HS-27A (cell line): ENCODE data around the gene OARD1.

ENCODE experiments used
- DNase-seq: peaks from one replicate; pipeline ENCODE4 v3.0.0-alpha.2; 2012; ENCODE audit warnings: low read depth, missing footprints

OARD1 gene

GRCh38 chr6:41047745-41048732, 24.1 kb downstream of the OARD1 start:
- DNase-seq: no peak

DNA sequence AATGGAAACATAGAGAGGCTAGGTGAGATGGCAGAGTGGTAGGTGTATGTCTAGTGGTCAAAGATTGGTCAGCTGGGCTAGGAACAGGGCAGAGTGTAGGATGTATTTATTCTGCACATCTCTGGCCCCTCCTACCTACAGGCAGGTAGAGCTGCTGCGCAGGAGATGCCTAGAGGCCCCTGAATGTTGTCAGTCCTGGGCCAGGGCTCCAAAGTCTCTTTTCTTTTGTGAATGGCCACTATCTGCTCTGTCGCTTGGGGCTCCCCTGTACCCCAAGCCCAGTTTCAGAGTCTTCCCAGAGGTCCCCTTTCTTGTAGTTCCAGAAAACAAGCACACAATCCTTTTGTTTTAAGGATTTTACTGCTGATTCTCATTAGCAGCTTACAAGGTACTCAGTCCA, 24.9 kb downstream of the OARD1 start:
- no peak for DNase-seq

DNA sequence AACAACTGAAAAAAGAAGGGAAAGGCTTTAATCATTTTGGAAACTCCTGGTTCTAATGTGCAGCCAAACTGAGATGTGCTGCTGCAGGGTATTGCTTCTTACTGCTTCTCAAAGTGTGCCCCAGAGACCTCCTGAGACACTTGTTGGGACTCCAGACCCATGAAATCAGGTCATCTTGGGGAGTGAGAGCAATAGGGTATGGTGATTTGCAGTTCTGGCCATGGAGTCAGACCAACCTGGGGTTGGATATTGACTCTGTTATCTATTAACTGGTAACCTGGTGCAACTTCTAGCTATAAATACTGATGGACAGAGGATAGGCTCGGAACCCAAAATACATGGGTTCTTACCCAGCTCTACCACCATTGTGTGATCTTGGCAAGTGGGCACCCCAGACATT, 26.1 kb downstream of the OARD1 start:
- no peak for DNase-seq

GRCh38 chr6:41045664-41046063, 26.5 kb downstream of the OARD1 start:
- no peak for DNase-seq

GRCh38 chr6:41043151-41043550, 29.0 kb downstream of the OARD1 start:
- DNase-seq: no peak

DNA sequence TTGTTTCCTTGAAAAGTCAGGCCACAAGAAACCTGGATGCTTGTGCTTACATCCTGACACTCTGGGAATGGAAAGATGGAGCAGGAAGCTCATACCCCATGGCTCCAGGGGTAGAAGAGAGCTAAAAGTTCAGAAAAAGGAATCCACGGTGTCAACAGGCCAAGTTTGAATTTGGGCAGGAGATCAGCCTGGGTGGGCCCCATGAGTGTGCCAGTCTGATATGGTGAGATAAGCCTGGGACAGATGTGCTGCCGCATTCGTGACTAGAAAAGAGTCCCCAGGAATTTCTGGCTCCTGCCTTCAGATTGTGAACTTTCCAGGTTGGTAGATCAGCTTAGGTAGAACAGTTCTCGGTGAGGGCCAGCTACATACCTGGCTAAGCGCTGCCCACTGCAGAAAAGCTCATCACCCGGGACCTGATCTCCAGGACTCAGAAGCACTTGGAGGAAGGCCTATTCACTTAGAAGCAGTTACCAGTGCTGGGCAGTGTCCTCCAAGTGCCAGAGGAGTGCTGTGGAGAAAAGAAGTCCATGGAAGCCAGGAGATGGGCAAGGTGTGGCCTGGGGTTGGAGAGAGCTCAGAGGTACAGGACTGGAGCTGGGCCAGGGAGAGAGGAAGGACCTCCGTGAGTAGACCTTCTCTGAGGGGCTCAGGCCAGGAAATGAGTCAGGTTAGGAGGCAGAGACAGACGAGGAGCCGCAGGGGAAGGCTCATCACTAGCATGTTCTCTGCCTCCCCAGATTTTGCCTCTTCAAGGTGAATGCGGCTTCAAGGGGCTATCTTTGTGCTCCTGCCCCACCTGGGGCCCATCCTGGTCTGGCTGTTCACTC, 29.7 kb downstream of the OARD1 start, which contains the start of gene TSPO2:
Gene TSPO2 (plus strand): TSS at position 242 of the 830 bp plus-strand sequence. CDS start 519 bp downstream, at position 761.
- no peak for DNase-seq

DNA sequence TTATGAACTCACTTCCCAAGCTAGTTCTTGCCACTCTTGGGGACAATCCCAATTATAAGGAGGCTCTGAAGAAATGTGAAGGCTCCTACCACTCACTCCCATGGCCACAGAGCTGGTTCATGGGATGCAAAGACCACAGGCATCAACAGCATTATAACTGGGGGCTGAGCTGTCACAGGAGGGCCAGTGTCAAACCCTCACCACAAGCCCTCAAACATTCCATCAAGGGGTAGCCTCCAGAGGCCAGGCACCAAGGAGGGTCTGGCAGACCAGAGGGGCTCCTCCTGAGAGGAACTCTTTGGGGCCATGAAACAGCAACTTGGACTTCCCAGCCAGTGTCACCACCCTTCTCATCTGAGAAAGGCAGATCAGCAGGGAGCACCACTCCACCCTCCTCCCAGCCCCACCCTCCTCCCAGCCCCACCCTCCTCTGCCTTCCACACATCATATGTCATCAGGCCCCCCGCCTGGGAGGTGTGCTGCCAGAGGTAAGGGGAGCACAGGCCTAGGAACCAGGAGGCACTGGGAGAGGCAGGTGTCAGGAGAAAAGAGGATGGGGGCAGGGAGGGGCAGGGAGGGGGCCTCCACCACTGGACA, 31.1 kb downstream of the OARD1 start:
- DNase-seq: no peak

DNA sequence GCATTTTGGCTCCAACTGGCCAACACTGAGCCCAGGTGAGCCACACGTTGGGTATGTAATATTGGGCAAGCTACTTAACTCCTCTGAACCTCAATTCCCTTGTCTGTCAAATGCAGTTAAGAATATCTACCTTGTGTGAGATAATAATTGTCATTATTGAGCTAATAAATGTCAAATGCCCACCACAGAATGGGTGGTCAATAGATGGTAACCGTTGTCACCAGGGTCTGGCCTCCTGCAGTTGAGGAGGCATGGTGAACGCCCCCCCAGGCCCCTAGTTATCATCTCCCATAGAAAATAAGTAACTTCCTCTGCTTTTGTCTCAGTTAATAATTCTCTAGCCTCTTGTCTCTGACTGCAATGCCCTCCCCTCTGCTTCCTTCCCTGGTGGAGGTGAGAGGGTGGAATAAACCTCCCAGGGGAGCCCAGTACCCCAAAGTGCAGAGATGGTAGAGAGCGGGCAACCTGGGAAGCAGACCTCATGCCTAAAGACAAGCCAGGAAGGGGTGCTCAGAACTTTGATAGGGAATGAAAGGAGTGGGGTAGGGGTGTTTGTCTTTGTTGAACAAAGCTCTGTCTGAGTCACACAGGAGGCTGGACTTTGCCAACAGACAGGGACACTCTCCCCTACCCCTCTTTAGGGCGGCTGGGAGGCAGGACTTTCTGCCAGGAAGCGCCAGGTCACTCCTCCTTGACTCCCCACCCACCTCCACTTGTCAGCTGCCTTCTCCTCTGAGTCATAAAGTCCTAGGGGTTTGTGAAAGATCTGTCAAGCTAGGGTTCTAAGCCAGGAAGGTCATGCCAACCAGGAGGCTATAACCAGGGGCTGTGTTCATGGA, 31.8 kb downstream of the OARD1 start:
- DNase-seq: no peak

- DNase-seq: no peak
These were observed 32.8 kb downstream of the OARD1 start, which contains the start of gene UNC5CL for GRCh38 chr6:41039060-41039998. UNC5CL (minus strand) TSS chr6:41039221; CDS start chr6:41035074, 4,147 bp downstream.

DNA sequence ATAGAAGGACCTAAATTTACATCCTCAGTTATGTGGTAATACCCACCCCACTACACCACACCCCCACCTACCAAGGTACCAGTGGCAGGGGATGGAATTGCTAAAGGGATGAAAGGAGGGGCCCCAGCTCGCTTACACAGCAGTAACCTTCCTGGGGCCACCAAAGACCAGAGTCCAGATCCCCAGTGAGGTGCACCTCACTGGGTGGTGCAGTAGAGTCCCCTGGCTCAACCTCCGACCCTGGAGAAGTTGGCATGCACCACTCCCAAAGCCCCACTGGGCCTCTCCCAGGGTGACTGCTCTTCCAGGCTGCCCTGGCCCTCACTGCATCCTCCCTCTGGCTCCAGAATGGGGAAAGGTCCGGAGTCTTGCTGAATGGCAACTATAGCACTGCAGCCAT, 34.0 kb downstream of the OARD1 start:
- DNase-seq: no peak

DNA sequence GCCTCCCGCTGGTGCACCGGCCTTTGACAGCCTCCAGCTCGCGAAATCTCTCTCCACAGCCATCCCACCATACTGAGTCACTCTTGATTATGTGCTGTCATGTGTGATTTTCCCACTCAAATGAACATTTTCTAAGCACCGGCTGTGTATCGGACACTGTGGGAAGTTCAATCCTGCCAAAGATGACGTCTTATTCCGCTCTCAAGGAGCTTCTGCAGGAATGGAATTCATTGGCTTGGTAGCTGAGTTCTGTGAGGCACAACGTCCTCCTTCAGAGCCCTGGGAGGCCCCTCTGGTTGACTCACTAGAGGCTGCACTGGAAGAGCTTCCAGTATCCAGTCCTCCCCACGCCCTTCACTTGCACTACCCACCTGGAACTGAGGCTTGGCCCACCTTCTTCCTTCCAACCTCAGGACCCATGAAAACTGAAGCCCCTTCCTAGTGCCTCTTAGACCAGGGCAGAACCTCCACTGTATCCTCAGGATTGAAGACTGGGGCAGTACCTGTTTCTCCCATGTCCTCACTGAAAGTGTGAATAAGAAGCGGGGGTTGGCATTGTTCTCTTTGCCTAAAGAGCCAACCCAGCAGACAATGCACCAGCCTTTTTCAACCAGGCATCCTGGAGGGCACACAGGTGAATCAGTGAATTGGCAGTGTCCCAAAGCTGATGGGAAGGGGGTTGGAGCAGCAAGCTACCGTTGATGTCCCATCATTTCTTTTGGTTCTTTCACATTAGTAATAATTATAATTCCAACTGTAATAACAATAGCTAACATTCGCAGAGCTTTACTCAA, 34.9 kb downstream of the OARD1 start:
- DNase-seq: no peak

- DNase-seq: no peak
These were observed 35.6 kb downstream of the OARD1 start for GRCh38 chr6:41036601-41037000.

GRCh38 chr6:41036186-41036585, 36.0 kb downstream of the OARD1 start:
- no peak for DNase-seq

DNA sequence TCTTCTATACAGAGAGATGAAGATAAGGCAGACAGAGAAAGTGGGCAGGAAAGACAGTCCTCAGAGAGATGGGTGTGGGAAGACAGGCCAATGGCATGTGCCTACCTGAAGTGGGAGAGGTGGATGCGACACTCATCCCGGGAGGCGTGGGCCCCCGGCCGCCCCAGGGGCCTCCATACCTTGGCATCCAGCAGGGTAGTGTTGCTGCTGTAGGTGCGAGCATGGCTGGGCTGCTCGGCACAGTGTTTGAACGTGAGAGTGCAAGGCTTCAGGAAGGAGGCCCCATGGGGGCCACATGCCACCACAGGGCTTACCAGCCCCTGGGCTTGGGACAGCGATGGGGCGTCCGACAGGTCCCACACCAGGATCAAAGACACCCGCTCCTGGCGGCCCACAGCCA, 38.4 kb downstream of the OARD1 start:
- no peak for DNase-seq

GRCh38 chr6:41032830-41033229, 39.3 kb downstream of the OARD1 start:
- no peak for DNase-seq

GRCh38 chr6:41028561-41029412, 43.4 kb downstream of the OARD1 start:
- DNase-seq: no peak

DNA sequence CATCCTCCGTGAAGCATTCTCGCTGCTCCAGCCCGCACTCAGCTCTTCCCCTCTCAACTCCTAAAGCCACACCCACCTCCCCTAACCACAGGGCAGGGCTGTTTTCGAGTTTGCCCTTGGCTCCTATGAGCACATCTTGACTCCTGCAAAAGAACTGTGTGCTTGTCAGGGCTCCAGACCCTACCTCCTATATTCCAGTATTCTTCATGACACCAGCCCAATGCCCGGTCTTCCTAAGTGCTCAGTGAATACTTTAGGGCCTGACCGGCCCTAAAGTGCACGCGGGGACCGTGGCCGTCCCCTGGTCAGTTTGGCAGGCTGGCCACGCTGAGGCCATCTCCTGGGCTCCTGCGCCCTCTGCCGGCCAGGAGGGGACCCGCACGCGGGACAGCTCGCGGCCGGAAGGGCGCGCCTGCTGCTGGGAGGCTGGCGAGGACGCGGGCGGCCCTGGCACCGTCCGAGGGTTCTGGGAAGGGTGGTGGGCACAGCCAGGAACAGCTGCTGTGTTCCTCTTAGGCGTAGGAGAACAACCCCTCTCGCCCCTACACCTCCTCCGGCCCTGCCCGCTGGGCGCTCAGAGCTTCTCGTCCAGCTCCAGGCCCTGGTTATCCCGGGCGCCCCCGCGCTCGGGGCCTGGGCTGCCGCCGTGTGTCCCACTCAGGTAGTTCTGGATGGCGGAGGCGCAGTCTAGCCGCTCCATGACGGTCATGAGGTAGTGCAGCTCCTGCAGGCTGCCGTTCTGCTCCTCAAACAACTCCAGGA, 44.2 kb downstream of the OARD1 start:
- DNase-seq: peak; percentile 77

DNA sequence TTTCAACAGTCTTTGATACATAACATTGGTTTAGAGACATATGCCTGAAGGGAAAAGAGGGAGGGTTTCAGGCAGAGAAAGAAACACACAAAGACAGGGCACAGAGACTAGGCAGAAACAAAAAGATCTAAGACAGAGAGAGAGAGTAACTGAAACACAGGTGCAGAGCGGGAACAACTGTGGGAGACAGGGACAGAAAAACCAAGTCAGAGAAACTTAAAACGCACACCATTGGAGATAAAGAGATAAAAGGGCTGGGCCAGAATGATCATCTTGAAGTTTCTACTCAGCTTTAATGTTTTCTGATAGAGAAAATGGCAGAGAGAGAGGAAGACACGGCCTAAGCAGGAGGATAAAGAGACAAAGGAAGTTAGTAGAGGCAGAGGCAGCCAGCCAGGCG, 44.9 kb downstream of the OARD1 start:
- DNase-seq: no peak
